T-helper 22 cell (primary cell): ENCODE data around the gene MED19.
A peak's percentile ranks its signal among the peaks of the same experiment; 100 is the strongest.
"Not testable (repeated sequence)": the region's sequence is repeated elsewhere in the genome, so short reads cannot be mapped to it uniquely, and the experiment has no call there.

Source experiments
- DNase-seq: peaks from one replicate; pipeline ENCODE4 v3.0.0-alpha.2; 2020; ENCODE audit warnings: low read depth

The MED19 gene

DNA sequence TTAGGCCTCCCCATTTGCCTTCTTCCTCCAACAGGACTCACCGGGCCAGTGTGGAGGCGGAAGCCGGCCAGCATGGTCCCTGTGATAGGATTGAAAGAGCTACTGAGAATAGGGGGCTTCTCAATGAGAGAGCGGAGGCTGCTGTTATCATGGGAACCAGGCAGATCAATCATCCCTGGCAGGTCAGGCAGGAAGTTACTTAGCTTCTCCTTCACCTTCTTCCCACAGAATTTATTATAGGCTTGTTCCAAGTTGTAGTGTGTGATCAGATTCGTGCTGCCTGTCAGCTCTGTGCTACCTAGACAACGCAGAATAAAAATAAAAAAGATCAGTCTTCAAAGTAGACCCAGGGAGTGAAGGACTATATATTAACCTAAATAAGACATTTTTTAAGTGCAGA lies 7.1 kb downstream of the MED19 start:
- no peak for DNase-seq

DNA sequence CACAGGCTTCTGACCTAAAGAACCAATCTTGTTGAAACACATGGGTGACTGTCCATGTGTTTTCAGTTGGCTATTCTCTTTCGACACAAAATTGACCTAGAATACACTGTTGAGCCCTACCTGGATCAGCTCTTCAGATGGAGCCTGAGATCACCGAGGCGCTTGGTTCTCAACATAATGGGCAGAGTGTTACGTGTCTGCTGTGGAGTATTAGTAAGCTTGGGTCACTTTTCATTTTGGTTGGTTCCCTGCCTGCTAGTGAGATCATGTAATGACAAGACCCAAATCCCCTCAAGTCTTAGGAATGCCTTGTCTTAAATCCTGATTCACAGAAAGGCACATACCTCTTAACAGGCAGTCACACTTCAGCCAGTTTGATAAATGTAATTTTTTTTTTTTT lies 8.7 kb downstream of the MED19 start:
- no peak for DNase-seq

DNA sequence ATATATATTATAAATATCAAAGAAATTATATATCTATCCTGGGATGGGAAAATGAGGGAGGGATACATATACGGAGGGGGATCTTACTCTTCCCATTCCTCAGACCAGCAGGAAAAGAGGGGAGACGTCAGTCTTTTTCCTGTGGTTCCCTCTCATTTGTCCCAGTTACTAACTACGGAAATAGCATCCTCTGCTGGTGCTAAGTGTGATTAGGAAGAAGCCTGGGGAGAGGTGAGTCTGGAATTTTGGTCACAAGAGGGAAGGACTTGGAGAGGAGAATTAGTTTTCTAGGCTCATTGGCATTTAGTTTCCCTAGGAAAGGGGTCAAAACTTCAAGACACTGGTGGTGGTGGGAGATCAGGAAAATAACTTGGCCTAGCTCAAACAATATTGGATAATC lies 11.6 kb downstream of the MED19 start:
- DNase-seq = no peak

DNA sequence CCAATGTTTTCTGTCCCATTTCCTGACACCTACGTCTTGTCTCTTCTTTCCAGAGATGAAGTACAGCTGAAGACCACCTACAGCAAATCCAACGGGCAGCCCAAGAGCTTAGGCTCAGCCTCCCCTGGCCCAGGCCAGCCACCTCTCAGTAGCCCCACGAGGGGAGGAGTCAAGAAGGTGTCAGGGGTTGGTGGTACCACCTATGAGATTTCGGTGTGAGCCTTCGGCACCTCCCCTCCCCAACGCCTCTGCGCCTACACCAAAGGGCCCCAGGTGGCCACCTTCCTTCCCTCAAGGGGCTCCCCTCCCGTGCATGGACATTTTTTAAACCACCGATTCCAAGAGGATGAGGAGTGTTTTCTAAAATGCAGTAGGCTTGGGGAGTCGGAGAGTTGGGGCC lies 12.2 kb downstream of the MED19 start:
- no peak for DNase-seq

DNA sequence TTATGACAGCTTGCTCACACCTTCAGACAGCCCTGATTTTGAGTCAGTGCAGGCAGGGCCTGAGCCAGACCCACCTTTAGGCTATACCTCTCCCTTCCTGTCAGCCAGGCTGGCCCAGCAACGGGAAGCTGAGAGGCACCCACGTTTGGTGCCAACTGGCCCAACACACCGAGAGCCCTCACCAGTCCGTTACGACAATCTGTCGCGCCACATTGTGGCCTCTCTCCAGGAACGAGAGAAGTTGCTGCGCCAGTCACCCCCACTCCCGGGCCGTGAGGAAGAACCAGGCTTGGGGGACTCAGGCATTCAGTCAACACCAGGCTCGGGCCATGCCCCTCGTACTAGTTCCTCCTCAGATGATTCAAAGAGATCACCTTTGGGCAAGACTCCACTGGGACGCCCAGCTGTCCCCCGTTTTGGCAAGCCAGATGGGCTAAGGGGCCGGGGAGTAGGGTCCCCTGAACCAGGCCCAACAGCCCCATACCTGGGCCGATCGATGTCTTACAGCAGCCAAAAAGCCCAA lies 13.1 kb downstream of the MED19 start:
- no peak for DNase-seq

DNA sequence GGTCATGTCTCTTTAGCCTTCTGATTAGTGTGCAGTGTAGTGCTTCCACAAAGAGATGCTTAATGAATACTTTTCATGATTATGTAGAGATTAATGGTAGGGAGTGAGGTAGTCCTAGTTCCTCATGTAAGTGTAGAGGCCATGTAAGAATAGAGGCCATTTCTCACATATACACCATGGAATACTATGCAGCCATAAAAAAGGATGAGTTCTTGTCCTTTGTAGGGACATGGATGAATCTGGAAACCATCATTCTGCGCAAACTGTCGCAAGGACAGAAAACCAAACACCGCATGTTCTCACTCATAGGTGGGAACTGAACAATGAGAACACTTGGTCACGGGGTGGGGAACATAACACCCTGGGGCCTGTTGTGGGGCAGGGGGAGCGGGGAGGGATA lies 21.5 kb downstream of the MED19 start:
- not testable (repeated sequence) for DNase-seq

DNA sequence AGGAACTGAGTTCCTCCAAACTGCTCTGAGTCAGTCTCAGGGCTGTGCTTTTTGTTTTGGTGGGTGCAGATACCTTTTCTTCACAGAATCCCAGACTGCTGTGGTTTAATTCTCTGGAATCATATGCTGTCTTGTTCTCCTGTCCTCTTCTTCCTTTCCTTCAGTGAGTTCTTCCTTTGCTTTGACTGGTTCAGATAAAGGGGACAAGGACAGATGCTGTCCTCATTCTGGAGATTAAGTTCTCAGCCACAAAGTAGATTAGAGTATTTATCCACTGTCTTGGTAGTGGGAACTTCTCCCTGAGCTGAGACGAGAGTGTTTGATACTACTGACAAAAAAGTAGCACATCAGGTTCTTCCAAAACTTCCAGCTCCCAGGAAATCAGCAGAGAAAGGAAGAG lies 30.8 kb downstream of the MED19 start:
- DNase-seq = no peak

DNA sequence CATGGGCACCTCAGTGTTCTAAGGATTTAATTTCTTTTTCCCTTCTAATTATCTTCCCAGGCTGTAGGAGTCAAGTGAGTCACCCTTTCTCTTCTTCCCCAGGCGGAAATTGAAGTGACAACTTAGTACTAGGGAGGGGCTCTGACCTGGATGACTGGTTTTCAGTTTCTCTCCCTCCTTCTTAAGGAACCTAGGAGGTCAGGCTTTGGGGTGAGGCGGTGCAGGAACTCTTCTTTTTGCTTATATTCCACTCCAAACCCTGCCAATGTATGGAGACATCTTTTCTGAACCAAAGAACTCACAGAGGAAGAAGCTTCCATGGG lies 31.5 kb downstream of the MED19 start:
- DNase-seq = no peak

DNA sequence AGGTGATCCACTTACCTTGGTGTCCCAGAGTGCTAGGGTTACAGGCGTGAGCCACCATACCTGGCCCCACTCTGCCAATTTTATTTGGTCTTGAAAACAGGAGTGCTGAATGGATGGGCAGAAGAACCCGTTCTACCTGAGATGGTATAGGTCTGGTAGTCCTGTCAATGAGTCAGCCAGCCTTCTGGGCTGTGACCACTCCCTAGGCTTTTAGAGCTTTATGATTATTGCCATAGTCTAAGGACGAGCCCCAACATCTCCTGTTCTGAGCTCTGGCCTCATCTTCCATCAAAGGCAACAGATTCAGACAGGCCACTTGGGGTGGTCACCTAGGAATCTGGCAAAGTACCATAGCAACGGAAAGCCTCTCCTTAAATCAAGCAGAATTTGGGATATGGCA lies 32.6 kb downstream of the MED19 start:
- DNase-seq = no peak

DNA sequence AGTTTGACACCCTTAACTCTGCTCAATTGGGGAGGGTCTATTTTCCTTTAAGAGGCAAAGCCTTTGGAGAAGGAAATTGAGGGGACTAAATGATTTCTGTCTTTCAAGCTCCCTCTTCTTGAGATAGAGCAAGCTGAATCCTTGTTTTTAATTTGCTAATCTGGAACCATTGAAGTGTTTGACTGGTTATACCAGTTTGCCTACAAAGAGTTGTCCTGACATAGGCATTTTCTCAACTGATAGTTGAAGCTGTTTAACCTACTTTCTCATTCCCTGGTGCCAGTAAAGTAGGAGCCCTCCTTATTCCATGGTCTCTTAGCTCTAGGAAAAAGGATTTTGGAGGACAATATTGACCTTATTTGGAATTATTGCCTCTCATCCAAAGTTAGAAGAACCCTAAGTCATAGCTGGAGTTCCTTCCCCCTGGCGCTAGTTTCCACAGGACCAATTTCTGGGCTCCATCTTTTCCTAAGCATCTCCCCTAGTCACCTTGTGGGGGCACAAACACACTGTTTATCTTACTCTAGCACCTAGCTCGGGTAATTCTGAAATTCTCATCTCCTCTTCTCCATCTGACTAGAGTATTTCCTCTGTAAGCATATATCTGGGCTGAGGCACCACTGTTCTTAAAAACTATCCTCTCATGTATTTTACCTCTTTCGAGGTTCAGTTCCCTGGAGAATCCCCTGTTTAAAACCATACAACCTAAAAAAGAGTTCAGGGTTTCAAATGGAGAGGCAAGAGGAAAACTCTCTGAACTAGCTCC lies 36.7 kb downstream of the MED19 start:
- no peak for DNase-seq

DNA sequence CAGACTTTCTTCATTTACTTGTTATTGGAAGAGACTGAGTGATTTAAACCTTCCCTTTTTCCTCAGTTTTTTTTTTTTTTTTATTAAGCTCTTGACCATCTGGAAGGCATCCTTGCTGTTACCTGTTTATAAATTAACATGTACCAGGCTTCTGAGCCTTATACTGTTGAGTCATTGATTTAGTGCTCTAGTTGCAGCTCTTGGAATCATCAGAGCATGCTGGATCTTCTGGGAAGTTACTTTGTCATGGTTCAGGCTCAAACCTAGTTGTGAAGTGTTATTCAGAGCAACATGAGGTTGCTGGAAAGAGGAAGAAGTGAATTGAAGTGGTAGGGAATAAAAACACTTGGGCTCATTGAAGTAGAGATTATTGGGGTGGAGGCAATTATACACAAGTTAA lies 37.8 kb downstream of the MED19 start:
- no peak for DNase-seq

DNA sequence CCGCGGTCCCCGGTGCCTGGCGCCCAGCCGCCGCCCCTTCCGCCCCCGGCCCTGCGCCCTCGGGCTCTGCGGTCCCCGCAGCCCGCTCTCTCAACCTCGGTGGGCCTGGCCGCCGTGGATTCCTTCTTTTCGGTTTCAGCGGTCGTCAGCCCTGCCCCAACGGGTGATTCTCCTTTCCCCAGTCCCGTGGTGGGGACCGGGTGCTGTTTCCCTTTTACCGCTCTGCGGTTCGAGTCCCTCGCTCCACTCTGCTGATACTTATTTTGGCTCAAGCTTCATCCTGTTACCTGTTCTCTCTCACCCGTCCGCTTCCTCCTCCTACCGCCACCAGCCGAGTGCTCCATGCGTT lies 43.6 kb downstream of the MED19 start:
- peak; percentile 32 for DNase-seq

DNA sequence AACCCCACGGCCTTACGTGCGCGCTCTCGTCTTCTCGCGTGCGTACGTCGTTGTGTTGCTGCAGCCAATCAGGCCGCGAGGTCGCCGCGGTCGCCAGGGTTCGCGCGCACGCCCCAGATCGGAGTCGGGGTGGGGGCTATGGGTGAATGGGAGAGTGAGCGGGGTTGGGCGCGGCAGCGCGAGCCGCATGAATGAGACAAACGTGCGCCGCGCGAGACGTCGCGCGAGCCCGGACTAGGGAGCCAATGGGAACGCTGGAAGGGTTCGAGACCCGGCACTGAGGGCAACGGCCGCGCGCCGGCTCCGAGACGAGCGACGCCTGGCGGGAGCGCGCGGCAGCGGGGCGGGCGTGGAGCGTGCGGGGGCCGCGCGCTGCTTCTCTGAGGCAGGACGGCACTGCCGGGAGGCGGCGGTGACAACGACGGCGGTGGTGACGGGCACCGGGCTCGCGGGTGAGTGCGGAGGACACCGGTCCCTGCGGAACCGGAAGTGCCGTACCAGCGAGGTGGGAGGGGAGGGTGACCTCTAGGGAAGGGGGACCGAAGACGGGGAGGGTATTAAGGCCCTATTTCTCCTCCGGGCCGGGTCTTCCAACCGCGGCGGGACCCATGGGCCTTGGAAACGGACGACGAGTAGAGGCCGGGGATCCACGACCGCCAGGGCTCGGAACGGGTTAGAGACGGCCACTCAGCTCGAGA lies 44.1 kb downstream of the MED19 start, which contains the start of gene ZDHHC5:
Gene ZDHHC5, plus strand, starts transcription at position 379 of the 698 bp plus-strand sequence. CDS start 4,977 bp downstream, outside the sequence.
- peak; percentile 100 for DNase-seq

DNA sequence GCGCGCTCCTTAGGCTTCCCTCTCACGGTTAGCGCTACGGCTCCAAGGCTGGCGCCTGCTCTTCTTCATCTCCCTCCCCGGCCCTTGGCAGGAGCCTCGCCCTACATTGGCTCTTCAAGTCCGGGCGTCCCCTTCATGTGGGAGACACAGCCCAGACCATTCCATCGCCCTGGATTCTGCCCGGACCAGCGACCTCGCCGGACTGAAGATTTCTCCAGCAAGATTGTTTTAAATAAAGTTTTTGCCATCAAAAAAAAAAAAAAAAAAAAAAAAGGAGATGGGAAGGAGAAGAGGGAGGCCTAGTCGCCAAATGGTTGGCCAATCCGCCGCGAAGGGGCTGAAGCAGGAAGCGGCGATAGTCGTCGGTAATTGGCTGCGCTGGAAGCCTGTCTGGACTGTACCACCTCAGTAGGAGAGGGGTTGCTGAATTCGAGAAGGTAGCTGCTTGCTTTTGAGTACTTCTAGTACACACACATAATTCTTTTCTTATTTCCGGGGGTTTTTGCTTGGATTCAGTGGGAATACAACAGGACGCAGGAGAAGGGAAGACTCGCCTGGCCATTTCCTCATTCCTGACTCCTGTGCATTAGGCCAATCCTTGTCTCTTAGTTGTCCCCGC lies 44.8 kb downstream of the MED19 start:
- DNase-seq = peak; percentile 96

DNA sequence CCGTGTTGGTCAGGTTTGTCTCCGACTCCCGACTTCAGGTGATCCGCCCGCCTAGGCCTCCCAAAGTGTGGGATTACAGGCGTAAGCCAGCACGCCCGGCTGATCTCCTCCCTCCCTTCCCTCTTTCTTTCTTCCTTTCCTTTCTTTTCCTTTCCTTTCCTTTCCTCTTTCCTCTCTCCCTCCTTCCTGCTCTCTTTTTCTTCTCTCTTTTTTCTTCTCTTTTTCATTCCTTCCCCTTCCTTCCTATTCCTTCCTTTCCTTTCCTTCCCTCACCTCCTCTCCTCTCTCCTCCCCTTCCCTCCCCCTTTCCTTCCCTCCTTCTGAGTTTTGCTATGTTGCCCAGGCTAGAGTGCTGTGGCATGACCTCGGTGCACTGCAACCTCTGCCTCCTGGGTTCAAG lies 48.0 kb downstream of the MED19 start:
- DNase-seq = no peak

DNA sequence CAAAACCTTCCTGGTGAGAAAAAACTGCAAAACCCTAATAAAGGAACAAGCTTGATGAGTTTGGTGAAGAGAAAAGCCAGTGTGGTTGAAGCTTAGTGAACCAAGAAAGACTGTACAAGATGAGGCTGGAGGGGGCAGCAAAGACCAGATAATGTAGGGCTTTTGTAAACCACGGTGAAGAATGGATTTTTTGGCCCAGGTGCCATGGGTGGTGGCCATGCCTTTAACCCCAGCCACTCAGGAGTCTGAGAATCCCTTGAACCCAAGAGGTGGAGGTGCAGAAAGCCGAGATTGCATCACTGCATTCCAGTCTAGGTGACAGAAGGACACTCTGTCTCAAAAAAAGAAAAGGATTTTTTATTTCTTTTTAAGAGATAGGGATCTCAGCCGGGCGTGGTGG lies 49.1 kb downstream of the MED19 start:
- DNase-seq = no peak

DNA sequence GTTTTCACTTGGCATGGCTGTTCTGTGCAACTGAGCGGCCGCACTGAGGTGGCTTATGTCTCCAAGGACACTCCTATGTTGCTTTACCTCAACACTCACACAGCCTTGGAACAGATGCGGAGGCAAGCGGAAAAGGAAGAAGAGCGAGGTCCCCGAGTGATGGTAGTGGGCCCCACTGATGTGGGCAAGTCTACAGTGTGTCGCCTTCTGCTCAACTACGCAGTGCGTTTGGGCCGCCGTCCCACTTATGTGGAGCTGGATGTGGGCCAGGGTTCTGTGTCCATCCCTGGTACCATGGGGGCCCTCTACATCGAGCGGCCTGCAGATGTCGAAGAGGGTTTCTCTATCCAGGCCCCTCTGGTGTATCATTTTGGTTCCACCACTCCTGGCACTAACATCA lies 52.3 kb downstream of the MED19 start:
- no peak for DNase-seq

DNA sequence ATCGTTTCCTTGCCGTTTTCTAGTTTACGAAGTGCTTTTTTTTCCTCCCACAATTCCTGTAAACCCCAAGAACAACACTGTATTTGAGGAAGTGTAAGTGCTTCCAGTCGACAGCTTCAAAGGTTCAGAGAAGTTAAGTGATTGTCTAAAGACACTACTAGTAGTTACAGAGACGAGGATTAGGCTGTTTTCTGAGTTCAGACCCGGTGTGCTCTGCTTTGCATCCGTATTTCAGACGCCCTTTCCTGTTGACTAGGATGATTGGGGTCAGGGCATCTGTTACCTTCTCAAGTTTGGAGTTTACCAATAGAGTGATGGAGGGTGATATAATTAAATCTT lies 54.0 kb downstream of the MED19 start:
- no peak for DNase-seq

DNA sequence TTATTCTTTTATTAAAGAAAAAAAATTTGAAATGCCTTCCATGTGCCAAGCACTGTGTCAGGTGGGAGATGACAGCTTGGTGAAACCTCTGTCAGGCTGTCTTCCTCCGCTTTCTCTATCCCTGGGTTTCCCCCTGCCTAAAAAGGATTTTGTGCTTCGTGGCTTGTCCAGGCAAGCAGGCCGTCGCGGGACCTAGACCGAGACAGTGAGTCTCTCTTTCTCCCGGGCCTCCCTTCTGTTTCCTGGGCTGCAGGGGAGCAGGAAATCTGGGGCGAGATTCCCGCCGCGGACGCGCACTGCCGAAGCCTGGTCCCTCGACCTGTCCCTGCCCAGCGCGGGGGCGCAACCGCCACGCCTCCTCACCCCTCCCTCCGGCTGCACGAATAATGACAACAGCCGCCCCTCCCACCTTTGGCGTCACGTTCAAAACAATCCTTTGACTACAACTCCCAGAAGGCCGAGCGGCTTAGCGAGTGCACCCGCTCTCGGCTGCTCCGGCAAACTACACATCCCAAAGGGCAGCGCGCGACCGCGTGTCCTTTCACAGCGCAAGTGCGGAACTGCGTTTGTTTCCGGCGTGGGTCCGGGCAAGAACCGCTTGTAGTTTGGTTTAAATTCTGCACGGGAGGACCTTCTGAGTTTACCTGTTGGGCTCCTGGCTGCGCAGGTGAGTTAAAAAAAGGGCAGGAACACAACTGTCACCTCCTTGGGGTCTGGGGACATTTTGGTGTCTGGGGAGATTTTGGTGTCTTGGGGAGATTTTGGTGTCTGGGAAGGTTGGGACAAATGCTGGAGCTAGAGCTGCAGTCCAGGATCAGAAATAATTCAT lies 54.6 kb downstream of the MED19 start, which contains the start of gene CLP1:
Gene CLP1, plus strand, starts transcription at position 569 of the 829 bp plus-strand sequence. CDS start 1,715 bp downstream, outside the sequence.
- DNase-seq = peak; percentile 99

DNA sequence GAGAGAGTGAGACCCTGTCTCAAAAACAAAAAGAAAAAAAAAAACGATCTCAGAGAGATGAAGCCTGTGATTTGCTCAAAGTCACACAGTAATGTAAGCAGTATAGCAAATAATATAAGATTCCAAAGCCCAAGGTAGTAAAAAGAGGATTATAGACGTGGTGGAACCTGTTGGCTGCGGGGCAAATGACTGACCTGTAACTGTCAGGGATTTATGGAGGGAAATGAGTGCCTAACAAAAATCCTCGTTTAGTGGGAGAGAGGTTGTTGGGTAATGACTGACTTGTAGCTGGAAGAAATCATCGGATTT lies 55.2 kb downstream of the MED19 start:
- DNase-seq = no peak
